ENCODE data around the gene LAMC2.

LAMC2 gene

GRCh38 chr1:183293241-183293640 lies 107.2 kb downstream of the LAMC2 start:
- no peaks in the 10 kb centered on the region for H3K79me2 ChIP-seq (ENCODE audit: insufficient read depth, low read length)
- no peaks in the 10 kb centered on the region for H3F3A ChIP-seq (ENCODE audit: low read depth)
- H3K36me3 ChIP-seq (ENCODE audit: insufficient read depth, low read length) = no peaks in the 10 kb centered on the region
- H3K9me3 ChIP-seq (ENCODE audit: insufficient read depth, low read depth, low read length) = no peaks in the 10 kb centered on the region
- H3K4me3 ChIP-seq (ENCODE audit: low read length, poor library complexity, severe bottlenecking) = no peak overlapping the region
- H2AFZ ChIP-seq (ENCODE audit: low read length) = no peak overlapping the region
- no peak overlapping the region for H3K4me2 ChIP-seq (ENCODE audit: low read depth, low read length, poor library complexity, severe bottlenecking)
- no peaks in the 10 kb centered on the region for H3K27me3 ChIP-seq (ENCODE audit: insufficient read depth, low read length, poor library complexity, severe bottlenecking)
- no peaks in the 10 kb centered on the region for H3K9me2 ChIP-seq (replicated peaks; ENCODE audit: low read depth, low read length)
- H4K20me1 ChIP-seq (ENCODE audit: insufficient read depth, low read length, poor library complexity, severe bottlenecking) = no peaks in the 10 kb centered on the region
- H3K4me1 ChIP-seq (ENCODE audit: insufficient read depth, low read length, poor library complexity, severe bottlenecking) = no peaks in the 10 kb centered on the region
- TF ChIP-seq, protein P1, sequence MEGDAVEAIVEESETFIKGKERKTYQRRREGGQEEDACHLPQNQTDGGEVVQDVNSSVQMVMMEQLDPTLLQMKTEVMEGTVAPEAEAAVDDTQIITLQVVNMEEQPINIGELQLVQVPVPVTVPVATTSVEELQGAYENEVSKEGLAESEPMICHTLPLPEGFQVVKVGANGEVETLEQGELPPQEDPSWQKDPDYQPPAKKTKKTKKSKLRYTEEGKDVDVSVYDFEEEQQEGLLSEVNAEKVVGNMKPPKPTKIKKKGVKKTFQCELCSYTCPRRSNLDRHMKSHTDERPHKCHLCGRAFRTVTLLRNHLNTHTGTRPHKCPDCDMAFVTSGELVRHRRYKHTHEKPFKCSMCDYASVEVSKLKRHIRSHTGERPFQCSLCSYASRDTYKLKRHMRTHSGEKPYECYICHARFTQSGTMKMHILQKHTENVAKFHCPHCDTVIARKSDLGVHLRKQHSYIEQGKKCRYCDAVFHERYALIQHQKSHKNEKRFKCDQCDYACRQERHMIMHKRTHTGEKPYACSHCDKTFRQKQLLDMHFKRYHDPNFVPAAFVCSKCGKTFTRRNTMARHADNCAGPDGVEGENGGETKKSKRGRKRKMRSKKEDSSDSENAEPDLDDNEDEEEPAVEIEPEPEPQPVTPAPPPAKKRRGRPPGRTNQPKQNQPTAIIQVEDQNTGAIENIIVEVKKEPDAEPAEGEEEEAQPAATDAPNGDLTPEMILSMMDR (conservative IDR thresholded peaks at IDR 0.05; ENCODE audit: low read length) = no peak
- TF ChIP-seq EZH2phosphoT487 (IDR thresholded peaks at IDR 0.05; ENCODE audit: borderline replicate concordance) = no peak
- H3K9ac ChIP-seq (ENCODE audit: low read depth, low read length, poor library complexity, severe bottlenecking) = no peak overlapping the region

GRCh38 chr1:183293876-183294275 lies 107.8 kb downstream of the LAMC2 start:
- no peaks in the 10 kb centered on the region for H3K9me2 ChIP-seq (replicated peaks; ENCODE audit: low read depth, low read length)
- H3K4me3 ChIP-seq (ENCODE audit: low read length, poor library complexity, severe bottlenecking) = no peak overlapping the region
- H3K9ac ChIP-seq (ENCODE audit: low read depth, low read length, poor library complexity, severe bottlenecking) = no peak overlapping the region
- no peaks in the 10 kb centered on the region for H4K20me1 ChIP-seq (ENCODE audit: insufficient read depth, low read length, poor library complexity, severe bottlenecking)
- no peak overlapping the region for H3K4me2 ChIP-seq (ENCODE audit: low read depth, low read length, poor library complexity, severe bottlenecking)
- H3K27me3 ChIP-seq (ENCODE audit: insufficient read depth, low read length, poor library complexity, severe bottlenecking) = no peaks in the 10 kb centered on the region
- H3K9me3 ChIP-seq (ENCODE audit: insufficient read depth, low read depth, low read length) = no peaks in the 10 kb centered on the region
- H3K79me2 ChIP-seq (ENCODE audit: insufficient read depth, low read length) = no peaks in the 10 kb centered on the region
- H3K36me3 ChIP-seq (ENCODE audit: insufficient read depth, low read length) = no peaks in the 10 kb centered on the region
- H3K4me1 ChIP-seq (ENCODE audit: insufficient read depth, low read length, poor library complexity, severe bottlenecking) = no peaks in the 10 kb centered on the region
- no peak for TF ChIP-seq EZH2phosphoT487 (IDR thresholded peaks at IDR 0.05; ENCODE audit: borderline replicate concordance)
- TF ChIP-seq, protein P1 (conservative IDR thresholded peaks at IDR 0.05; ENCODE audit: low read length) = no peak
- no peaks in the 10 kb centered on the region for H3F3A ChIP-seq (ENCODE audit: low read depth)
- no peak overlapping the region for H2AFZ ChIP-seq (ENCODE audit: low read length)

All from Loucy (cell line).